HUES48 (cell line): ENCODE measurements around the gene KLRC3.

Experiments used
- H3K27ac ChIP-seq: one replicate; pipeline ENCODE4 v1.7.0; 2013; ENCODE audit warnings: low read depth, low read length, inconsistent platforms
- H3K27me3 ChIP-seq: 2 replicates; pipeline ENCODE4 v1.6.1; 2013; ENCODE audit warnings: mild to moderate bottlenecking, low read length; ENCODE audit not compliant: control insufficient read depth, insufficient read depth
- H3K36me3 ChIP-seq: 2 replicates; pipeline ENCODE4 v1.6.1; 2013; ENCODE audit warnings: low read length; ENCODE audit not compliant: control insufficient read depth, insufficient read depth
- H3K4me1 ChIP-seq: 2 replicates; pipeline ENCODE4 v1.6.1; 2013; ENCODE audit warnings: mild to moderate bottlenecking, low read length; ENCODE audit not compliant: control insufficient read depth, insufficient read depth
- H3K4me3 ChIP-seq: 2 replicates; pipeline ENCODE4 v1.5.1; 2013; ENCODE audit warnings: mild to moderate bottlenecking, low read depth, low read length
- H3K9ac ChIP-seq: 2 replicates; pipeline ENCODE4 v1.6.1; 2013; ENCODE audit warnings: mild to moderate bottlenecking, low read depth, low read length, moderate library complexity
- H3K9me3 ChIP-seq: 2 replicates; pipeline ENCODE4 v1.6.1; 2013; ENCODE audit warnings: low read length; ENCODE audit not compliant: control insufficient read depth, insufficient read depth

Gene KLRC3

DNA sequence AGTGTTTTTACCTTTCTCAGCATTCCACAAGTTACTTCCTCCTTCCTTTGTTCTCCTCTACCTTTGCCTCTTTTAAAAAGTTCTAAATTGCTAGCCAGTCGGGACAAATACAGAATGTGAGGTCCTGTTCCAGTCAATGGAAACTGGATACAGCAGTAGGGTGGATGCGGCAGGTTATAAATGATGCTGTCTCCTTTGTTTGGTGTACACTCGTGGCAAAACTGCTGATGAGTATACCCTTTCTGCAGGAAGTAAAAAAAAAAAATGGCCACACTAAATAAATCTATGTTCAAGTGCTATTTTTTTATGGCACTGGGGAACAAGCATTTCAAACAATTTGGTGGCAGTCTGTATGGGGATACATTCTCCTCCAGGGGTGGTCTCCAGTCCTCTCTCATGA lies 58.1 kb downstream of the KLRC3 start:
- Histone ChIP-seq H3K27me3 (no peaks in the 10 kb centered on the region), H3K36me3 (no peaks in the 10 kb centered on the region), H3K9ac (no peak overlapping the region), H3K4me1 (peaks cover 56% of the 10 kb centered on the region), H3K4me3 (no peak overlapping the region), H3K27ac (no peak overlapping the region), H3K9me3 (0 out of 2 replicates have a peak, but pooled peaks cover under 1% of the 10 kb centered on the region)
